Upper lobe of right lung (tissue), 1 donor: ENCODE results near the gene GZF1. TPM values are rescaled to one million over a fixed set of nuclear protein-coding genes. Genes with fewer than 3 reads are reported as not detected.

ENCODE experiments used
- ATAC-seq: fragments of 200-7000 bp; cut with Tn5 transposase; one replicate; pipeline ENCODE4 v1.9.1; 2020; ENCODE audit warnings: mild to moderate bottlenecking, moderate library complexity
- DNase-seq: peaks from one replicate; pipeline ENCODE4 v3.0.0-alpha.2; 2020
- H3K27ac ChIP-seq: fragments of 200-600 bp; one replicate; pipeline ENCODE4 v1.8.0; 2022
- H3K27me3 ChIP-seq: fragments of 200-600 bp; one replicate; pipeline ENCODE4 v1.8.0; 2022; ENCODE audit warnings: mild to moderate bottlenecking
- H3K36me3 ChIP-seq: fragments of 200-600 bp; one replicate; pipeline ENCODE4 v1.8.0; 2022
- H3K4me1 ChIP-seq: fragments of 200-600 bp; one replicate; pipeline ENCODE4 v1.8.0; 2022
- H3K4me3 ChIP-seq: fragments of 200-600 bp; one replicate; pipeline ENCODE4 v1.8.0; 2022; ENCODE audit warnings: mild to moderate bottlenecking
- H3K9me3 ChIP-seq: fragments of 200-600 bp; one replicate; pipeline ENCODE4 v1.8.0; 2022
- intact Hi-C: fragments of 100-400 bp; cut with DNase I; formaldehyde crosslinking; loops from one replicate; pipeline ENCODE4 v1.11.0; 2022
- total RNA-seq: library from RNA; stranded (reverse); fragmentation: NEBNext Ultra II Directional; extraction: Animal tissue kit (Norgen Biotek cat#: 25700); gene quantifications from one replicate; pipeline ENCODE4 v1.2.1, GENCODE V29; 2021
- TF ChIP-seq, protein P1 (sequence below): fragments of 200-600 bp; IDR thresholded peaks from one replicate; pipeline ENCODE4 v1.8.0; 2022; ENCODE audit warnings: antibody characterized with exemption
- donor health status: DM: no; HTN: yes; CAD: no; lungs with severe emphysema.

The GZF1 gene
- total RNA-seq, 1 donor from 2014 or later, result 12.5 TPM

DNA sequence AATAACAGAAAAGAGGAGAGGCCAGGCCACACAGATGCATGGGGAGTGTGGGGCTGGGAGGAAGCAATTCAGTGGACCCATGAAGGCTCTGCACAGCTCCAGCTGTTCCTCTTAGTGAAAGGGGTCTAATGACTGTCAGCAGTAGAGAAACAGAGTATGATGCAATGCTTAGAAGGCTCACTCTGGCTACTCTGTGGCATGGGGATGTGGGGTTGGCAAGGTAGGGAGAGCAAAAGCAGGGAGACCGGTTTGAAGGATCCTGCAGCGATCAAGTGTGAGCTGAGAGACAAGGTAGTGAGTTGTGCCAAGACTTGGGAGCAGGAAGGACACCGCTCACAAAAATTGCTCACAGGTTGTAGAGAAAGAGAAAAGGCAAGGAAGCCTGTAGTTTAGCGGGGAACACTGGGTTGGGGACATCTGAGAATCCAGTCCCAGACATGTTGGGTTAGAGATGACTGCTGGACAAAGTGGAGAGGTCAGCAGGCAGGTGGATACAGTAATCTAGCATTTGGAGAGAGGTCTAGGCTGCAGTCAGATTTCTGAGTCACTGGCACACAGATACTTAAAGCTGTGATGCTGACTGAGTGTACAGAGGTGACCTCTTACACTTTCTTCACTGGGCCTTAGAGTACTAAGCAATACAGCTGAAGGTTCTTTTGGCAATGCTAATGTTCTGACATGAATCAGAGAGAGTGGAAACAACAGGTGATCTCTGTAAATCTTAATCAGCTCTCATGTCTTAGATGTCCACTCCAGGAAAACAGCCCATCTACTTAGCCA lies 32.2 kb downstream of the GZF1 start:
- DNase-seq, result no peak
- Histone ChIP-seq H3K9me3 (no peaks in the 10 kb centered on the region), H3K4me1 (peaks cover 10% of the 10 kb centered on the region), H3K36me3 (peaks cover 56% of the 10 kb centered on the region), H3K27me3 (no peaks in the 10 kb centered on the region), H3K4me3 (no peak overlapping the region), H3K27ac (no peak overlapping the region)
- intact Hi-C loops, result no loop called here
- ATAC-seq, result peak; percentile 84
- TF ChIP-seq, protein P1, sequence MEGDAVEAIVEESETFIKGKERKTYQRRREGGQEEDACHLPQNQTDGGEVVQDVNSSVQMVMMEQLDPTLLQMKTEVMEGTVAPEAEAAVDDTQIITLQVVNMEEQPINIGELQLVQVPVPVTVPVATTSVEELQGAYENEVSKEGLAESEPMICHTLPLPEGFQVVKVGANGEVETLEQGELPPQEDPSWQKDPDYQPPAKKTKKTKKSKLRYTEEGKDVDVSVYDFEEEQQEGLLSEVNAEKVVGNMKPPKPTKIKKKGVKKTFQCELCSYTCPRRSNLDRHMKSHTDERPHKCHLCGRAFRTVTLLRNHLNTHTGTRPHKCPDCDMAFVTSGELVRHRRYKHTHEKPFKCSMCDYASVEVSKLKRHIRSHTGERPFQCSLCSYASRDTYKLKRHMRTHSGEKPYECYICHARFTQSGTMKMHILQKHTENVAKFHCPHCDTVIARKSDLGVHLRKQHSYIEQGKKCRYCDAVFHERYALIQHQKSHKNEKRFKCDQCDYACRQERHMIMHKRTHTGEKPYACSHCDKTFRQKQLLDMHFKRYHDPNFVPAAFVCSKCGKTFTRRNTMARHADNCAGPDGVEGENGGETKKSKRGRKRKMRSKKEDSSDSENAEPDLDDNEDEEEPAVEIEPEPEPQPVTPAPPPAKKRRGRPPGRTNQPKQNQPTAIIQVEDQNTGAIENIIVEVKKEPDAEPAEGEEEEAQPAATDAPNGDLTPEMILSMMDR, result no peak

DNA sequence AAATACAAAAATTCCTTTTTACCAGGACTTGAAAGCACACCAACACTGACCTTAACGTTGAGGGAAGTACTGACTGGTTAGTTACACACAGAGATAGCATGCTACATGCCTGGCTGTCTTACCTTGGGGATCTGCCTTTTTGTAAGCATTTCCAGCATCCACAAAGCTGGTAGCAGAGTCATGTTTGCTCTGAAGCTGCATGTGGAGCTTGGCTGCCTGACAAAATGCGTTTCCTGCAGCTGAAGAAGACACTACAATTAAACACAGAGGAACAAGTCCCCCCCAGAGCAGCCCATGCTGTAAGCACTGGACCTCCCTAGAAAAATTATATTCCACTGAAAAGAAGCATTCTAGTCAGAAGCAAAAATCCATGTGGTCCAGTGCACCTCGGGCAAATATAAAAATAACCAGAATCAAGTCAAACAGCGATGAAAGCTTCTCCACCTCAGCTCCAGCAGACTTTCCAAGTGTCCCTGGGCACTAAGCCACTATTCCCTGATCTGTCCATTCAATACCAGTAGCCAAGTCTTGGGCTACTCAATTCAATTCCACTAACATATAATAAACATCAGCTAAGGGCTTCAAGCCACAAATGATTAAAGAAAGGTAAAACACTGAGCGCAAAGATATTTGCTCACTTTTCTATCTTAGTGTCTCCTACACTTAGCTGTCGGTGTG lies 35.1 kb downstream of the GZF1 start:
- ATAC-seq, result no peak
- H3K36me3 ChIP-seq, result peaks cover 29% of the 10 kb centered on the region
- H3K27me3 ChIP-seq, result no peaks in the 10 kb centered on the region
- H3K9me3 ChIP-seq, result no peaks in the 10 kb centered on the region
- H3K27ac ChIP-seq, result no peak overlapping the region
- no peak for DNase-seq
- H3K4me3 ChIP-seq, result no peak overlapping the region
- TF ChIP-seq, protein P1, result no peak
- H3K4me1 ChIP-seq, result peaks cover 10% of the 10 kb centered on the region
- intact Hi-C loops, result no loop called here

DNA sequence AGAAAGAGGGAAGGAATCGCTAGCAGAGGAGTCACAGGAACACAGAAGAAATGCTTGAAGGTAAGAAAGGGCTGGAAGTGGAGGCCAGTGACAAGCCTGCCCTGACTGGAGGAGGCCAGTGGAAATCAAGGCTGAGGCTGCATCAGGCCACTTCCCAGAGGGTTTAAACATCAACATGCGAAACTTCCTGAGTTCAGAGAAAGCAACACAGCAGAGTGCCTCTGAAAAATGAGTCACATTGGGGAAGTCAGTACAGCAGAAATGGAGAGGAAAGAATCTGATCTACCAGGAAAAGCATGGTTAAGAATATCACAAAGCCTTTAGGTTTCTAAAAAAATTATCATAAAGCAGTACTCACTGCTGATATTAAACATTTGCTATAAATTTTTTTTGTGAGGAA lies 36.0 kb downstream of the GZF1 start:
- H3K27me3 ChIP-seq, result no peaks in the 10 kb centered on the region
- no peak for DNase-seq
- H3K4me1 ChIP-seq, result peaks cover 10% of the 10 kb centered on the region
- peaks cover 21% of the 10 kb centered on the region for H3K36me3 ChIP-seq
- TF ChIP-seq, protein P1, result no peak
- H3K27ac ChIP-seq, result no peak overlapping the region
- intact Hi-C loops, result no loop called here
- no peaks in the 10 kb centered on the region for H3K9me3 ChIP-seq
- peak; percentile 45 for ATAC-seq
- no peak overlapping the region for H3K4me3 ChIP-seq

DNA sequence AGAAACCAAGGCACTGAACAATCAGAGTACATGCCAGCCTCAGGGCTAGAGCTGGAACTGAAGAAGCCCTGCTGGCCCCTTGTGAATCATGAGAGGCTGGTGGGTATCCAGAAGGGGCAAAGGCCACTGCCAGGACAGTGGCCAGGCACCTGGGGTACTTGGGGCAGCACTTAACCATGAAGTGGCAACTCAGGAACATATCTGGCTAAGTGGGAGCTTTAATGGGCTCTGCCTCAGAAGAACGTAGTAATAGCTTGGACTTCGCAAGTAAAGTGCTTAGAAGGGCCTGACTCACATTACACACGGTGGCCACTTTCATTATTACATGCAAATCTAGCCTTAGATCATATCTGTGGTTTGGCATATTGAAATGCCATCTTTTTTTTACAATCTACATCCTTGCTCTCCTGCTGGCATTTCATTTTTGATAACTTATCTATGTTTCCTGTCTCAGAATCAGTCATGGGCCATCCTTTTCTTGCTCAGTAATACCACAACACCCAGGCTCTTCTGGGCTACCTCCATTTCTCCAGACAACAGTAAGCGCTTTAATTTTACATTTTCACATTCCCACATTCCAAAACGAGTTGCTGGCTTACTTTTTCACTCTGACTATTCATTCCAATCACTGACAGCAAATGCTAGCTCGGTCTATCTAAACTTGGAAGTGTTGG lies 37.7 kb downstream of the GZF1 start:
- peaks cover 10% of the 10 kb centered on the region for H3K4me1 ChIP-seq
- H3K27me3 ChIP-seq, result no peaks in the 10 kb centered on the region
- H3K9me3 ChIP-seq, result no peaks in the 10 kb centered on the region
- no peak overlapping the region for H3K4me3 ChIP-seq
- no peak overlapping the region for H3K27ac ChIP-seq
- TF ChIP-seq, protein P1, result peak; percentile 29
- ATAC-seq (peak; percentile 88), DNase-seq (no peak)
- intact Hi-C loops, result no loop called here
- peaks cover 4% of the 10 kb centered on the region for H3K36me3 ChIP-seq

DNA sequence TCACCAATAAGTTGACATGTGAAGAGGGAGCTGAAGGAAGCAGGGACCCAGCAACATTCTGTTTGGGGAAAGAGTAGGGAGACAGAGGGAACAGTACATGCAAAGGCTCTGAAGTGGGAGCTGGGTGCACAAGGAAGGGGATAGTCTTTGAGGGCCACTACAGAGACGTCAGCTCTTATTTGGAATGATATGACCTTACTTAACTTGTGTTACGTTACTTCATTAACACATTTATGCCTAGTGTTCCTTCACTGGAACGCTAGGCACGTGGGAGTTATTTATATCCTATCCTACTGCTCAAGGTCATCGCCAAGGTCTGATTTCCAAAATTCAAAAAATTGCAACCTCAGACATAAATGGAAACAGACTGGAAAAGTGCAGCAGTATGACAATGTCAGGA lies 39.1 kb downstream of the GZF1 start:
- no peak overlapping the region for H3K27ac ChIP-seq
- ATAC-seq, result no peak
- no peak for DNase-seq

More for the DNA sequence above, 39.1 kb downstream of the GZF1 start:
- H3K36me3 ChIP-seq, result no peaks in the 10 kb centered on the region
- no peaks in the 10 kb centered on the region for H3K9me3 ChIP-seq
- no peak overlapping the region for H3K4me3 ChIP-seq
- no peaks in the 10 kb centered on the region for H3K27me3 ChIP-seq
- intact Hi-C loops, result no loop called here
- peaks cover 10% of the 10 kb centered on the region for H3K4me1 ChIP-seq
- TF ChIP-seq, protein P1, result no peak
